Eye (tissue), 1 donor: Measurements from ENCODE around the gene RNF217.
A peak's percentile ranks its signal among the peaks of the same experiment; 100 is the strongest.

Experiments
- DNase-seq: peaks from one replicate; pipeline ENCODE4 v3.0.0-alpha.2; 2015

Gene RNF217

DNA sequence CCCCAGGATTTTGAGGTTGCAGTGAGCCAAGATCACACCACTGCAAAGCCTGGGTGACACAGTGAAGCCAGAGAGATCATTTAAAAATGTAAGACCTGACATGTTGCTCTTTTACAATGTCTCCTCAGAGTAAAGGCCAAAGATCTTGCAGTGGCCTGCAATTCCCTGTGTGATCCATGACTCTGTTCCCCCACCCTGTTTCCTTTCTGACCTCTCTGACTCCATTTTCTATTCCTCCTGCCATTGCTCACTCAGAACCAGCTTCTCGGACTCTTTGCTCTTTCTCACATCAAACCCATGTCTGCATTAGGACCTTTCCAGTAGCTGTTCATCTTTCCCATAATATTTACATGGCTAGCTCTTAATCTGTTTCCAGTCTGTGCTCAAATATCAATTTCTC lies 28.8 kb downstream of the RNF217 start:
- no peak for DNase-seq

GRCh38 chr6:124991764-124992295 lies 29.6 kb downstream of the RNF217 start:
- no peak for DNase-seq

- DNase-seq: no peak
These were observed 31.1 kb downstream of the RNF217 start for GRCh38 chr6:124993327-124993726.

- no peak for DNase-seq
These were observed 32.4 kb downstream of the RNF217 start for GRCh38 chr6:124994648-124995047.

DNA sequence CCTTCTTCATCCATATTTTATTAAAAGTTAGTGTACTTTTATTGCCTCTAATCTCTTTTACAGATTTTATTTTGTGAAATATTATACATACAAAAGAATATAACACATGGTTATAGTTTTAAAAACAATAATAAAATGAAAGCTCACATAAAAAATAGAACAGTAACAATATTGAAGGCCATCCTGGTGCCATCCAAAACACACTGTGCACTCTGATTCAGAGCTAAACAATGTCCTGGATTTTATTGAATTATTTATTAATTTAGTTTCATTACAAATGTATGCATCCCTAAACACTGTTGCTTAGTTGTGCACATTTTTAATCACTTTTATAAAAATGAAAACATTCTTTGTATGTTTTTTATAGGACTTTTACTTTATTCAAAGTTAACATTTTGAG lies 32.9 kb downstream of the RNF217 start:
- no peak for DNase-seq

DNA sequence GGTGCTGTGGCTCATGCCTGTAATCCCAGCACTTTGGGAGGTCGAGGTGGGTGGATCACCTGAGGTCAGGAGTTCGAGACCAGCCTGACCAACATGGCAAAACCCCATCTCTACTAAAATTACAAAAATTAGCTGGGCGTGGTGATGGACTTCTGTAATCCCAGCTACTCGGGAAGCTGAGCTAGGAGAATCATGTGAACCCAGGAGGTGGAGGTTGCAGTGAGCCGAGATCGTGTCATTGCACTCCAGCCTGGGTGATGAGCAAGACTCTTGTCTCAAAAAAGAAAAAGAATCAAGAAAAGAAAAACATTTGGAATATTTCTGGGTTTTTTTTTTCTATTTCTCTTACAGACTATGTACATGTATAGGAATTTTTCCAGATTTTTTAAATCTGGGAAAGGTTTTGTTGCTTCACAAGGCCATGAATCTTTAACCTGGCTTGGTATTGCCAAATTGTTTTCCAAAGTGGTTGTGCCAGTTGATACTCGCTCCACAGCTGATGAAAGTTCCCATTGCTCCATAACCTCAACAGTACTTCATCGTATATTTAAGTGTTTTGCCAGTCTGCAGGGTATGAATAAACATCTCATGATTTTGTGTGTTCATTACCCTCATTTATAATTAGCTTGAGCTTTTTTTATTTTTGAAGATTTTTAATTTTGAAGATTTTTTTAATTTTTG lies 33.5 kb downstream of the RNF217 start:
- DNase-seq: no peak

GRCh38 chr6:124996411-124996810 lies 34.2 kb downstream of the RNF217 start:
- no peak for DNase-seq

DNA sequence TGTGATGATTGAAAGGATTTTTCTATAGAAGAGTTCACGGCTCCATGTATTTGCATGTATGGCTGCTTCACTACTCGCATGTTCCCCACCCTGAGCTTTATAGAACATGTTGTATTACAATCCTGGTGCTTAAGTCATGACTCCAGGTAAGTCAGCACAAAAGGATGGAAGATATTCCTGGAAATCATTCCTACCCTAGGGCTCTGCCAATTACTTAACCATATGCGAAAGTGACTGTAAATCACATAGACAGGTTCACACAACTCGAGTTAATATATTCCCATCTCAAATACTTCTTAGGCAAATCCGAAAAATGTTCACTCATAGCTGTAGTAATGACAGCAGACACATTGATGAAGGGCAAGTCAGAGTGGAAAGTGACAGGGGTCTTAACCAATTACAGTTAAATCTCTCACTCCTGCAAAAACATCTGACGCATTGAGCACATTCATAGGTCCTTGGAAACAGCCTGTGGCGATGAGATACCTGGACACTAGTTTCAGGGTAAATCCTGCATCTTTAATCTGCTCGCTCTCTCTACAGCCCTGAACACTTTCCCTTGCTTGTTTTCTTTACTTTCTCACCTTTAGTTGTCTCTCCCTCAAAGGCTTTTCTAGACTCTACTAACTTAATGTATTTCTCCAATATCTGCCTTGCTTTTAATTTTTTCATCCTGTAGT lies 35.1 kb downstream of the RNF217 start:
- DNase-seq: no peak

GRCh38 chr6:124999105-124999764 lies 37.0 kb downstream of the RNF217 start:
- no peak for DNase-seq

GRCh38 chr6:125001684-125002405 lies 39.6 kb downstream of the RNF217 start:
- peak; percentile 76 for DNase-seq

- peak; percentile 48 for DNase-seq
These were observed 40.1 kb downstream of the RNF217 start for GRCh38 chr6:125002406-125002741.

DNA sequence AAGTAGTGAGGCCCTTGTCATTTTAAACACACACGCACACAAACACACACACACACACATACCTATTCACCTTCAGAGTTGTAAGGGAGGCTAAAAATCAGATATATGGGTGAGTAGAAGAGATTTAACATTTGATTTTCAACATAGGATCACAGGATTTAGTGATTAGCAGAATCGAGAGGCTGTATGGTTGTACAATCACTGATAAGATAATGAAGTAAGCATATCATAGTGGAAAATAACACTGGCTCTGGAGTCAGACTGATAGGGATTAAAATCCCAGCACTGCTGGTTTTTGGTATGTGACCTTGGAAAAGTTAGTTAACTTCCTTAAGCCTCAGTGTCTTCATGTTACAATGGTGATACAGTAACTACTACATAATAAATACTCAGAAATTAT lies 40.8 kb downstream of the RNF217 start:
- no peak for DNase-seq

DNA sequence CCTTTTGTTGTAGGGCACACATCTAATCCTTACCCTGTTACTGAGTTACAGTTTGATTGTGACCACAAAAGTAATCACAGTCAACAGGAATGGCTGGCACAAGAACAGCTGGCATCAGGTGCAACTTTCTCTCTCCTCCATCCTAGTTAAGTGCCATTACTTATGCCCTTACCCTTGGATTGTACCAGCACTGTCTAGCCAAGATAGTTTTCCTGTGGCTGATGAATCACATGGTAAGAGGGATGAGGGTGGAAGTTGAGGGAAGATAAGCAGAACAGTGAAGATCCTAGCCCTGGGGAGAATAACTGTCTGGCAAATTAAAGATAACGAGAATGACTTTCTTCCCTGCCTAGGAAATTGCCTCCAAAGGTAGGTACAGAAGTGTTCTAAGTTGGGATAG lies 42.0 kb downstream of the RNF217 start:
- DNase-seq: no peak

- DNase-seq: no peak
These were observed 42.8 kb downstream of the RNF217 start for GRCh38 chr6:125004797-125005595.

DNA sequence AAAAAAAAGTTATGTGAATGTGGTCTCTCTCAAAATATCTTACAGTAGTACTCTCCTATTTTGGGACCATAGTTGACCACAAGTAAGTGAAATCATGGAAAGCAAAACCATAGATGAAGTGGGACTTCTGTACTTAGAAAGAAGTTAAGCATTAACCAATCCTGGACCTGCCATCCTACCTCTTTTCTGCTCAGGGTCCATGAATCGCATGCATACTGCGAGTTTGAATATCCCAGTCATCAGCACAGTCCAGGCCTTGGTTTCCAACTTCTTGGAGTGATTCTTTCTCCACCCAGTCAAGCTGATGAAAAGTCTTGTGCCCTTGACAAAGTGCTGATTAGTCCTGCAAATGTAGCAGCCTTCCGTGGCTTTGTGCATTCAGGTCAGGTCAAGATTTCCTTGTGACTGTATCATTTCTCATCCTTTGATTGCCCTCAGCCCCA lies 46.0 kb downstream of the RNF217 start:
- DNase-seq: no peak

GRCh38 chr6:125008957-125009356 lies 46.7 kb downstream of the RNF217 start:
- no peak for DNase-seq

- no peak for DNase-seq
These were observed 47.3 kb downstream of the RNF217 start for GRCh38 chr6:125009578-125009977.

GRCh38 chr6:125013938-125014660 lies 51.9 kb downstream of the RNF217 start:
- no peak for DNase-seq

DNA sequence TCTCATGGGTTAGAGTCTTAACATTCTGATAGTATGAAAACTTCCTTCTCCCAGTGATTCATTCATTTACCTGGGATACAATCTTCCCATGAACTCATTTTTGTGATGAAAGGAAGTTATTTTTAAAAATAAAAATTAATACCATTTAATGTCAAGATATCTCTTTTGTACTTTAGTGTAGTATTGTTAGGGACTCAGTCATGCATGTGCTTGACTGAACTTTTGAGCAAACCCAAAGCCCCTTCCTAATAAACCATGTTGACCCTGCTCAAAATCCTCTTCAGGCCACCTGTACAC lies 52.4 kb downstream of the RNF217 start:
- DNase-seq: no peak

DNA sequence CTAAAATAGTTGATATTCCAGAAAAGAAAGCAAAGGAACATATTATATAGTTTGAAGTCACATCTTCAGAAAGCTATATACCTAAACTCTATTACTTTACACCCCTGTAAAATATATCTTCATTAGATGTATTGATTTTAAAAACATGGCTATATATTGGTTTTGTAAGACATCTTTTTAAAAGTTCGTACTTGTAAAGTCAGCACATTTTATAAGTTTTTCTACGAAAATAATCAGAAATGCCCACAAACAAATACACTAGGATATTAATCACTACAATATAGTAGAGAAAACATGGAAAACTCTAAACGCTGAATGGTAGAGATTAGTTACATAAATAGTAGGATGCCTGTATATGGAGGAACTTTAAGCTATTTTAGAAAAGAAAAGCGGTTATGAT lies 52.9 kb downstream of the RNF217 start:
- no peak for DNase-seq

DNA sequence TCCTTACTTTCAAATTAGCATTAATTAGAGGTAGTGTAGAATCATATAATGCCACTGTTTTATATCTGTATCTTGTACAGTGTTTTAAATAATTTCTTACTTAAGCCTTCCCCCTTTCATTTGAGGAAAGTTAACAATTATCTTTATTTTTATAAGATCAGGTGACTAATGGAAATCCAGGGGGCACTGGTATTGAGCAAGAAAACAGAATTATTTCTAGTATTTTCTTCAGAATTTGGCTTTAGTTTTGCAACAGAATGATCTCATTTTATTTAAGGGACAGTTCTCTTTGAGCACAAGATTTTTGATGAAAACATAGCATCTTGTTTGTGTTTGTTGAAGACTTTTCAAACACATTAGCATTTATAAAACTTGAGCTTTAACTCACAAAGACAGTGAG lies 55.9 kb downstream of the RNF217 start:
- no peak for DNase-seq

GRCh38 chr6:125019281-125019680 lies 57.0 kb downstream of the RNF217 start:
- DNase-seq: no peak
